SK-N-SH (cell line): ENCODE results near the gene P4HTM. TPM values are rescaled to one million over a fixed set of nuclear protein-coding genes. Genes with fewer than 3 reads are reported as not detected.

ENCODE experiments used
- CTCF ChIA-PET: fragments of 300-600, 350-600 bp; formaldehyde crosslinking; extraction: SDS; loops from one replicate; lab custom pipeline; 2021; lab: Yijun Ruan, JAX
- POLR2A ChIA-PET: fragments of 350-600 bp; sonication (Branson Sonifier 250); formaldehyde crosslinking; extraction: SDS; loops from one replicate; lab custom pipeline; 2020; ENCODE audit warnings: antibody characterized with exemption, inconsistent platforms; lab: Yijun Ruan, JAX
- DNase-seq: peaks from one replicate; pipeline ENCODE4 v3.0.0; 2012
- H2AFZ ChIP-seq: fragments of 200-600 bp; sonication (generic); 2 replicates; pipeline ENCODE4 v1.8.1; 2016; ENCODE audit warnings: antibody characterized with exemption, mild to moderate bottlenecking, low read depth
- H3F3A ChIP-seq: fragments of 200-600 bp; sonication (generic); replicated peaks from 2 replicates; pipeline ENCODE3; 2016; ENCODE audit warnings: antibody characterized with exemption, mild to moderate bottlenecking; ENCODE audit not compliant: insufficient read depth
- H3K27ac ChIP-seq, 2 experiments: fragments of 200-500 bp in 1 of 2; fragments of 200-600 bp in 1 of 2; sonication (Bioruptor generic) in 1 of 2; sonication (generic), shearing (Covaris generic) in 1 of 2; 2 replicates each; pipeline versions ENCODE4 v1.5.1 to v1.6.1; 2014 to 2016; ENCODE audit warnings: low read depth in 2 of 2, inconsistent platforms in 1 of 2, low read length in 1 of 2, mild to moderate bottlenecking in 1 of 2, mixed read lengths in 1 of 2
- H3K27me3 ChIP-seq: fragments of 200-600 bp; sonication (generic), shearing (Covaris generic); 2 replicates; pipeline ENCODE4 v1.6.1; 2016; ENCODE audit warnings: mixed run types; ENCODE audit not compliant: insufficient read depth
- H3K36me3 ChIP-seq, 2 experiments: fragments of 200-500 bp in 1 of 2; fragments of 200-600 bp in 1 of 2; sonication (Bioruptor generic) in 1 of 2; sonication (generic) in 1 of 2; replicated peaks in 1 of 2; 2 replicates each; pipeline versions ENCODE3 to v1.5.1; 2014 to 2016; ENCODE audit warnings: low read length in 1 of 2, mild to moderate bottlenecking in 1 of 2; ENCODE audit not compliant: insufficient read depth in 2 of 2, control insufficient read depth in 1 of 2
- H3K4me1 ChIP-seq, 2 experiments: fragments of 200-500 bp in 1 of 2; fragments of 200-600 bp in 1 of 2; sonication (Bioruptor generic) in 1 of 2; sonication (generic), shearing (Covaris generic) in 1 of 2; 2 replicates each; pipeline versions ENCODE4 v1.5.1 to v1.6.1; 2014 to 2016; ENCODE audit warnings: low read depth in 1 of 2, low read length in 1 of 2, mixed run types in 1 of 2; ENCODE audit not compliant: insufficient read depth in 2 of 2, control insufficient read depth in 1 of 2
- H3K4me2 ChIP-seq: fragments of 200-600 bp; sonication (generic), shearing (Covaris generic); 2 replicates; pipeline ENCODE4 v1.6.1; 2017; ENCODE audit warnings: mixed run types
- H3K4me3 ChIP-seq, 2 experiments: fragments of 200-500 bp in 1 of 2; fragments of 200-600 bp in 1 of 2; sonication (Bioruptor generic) in 1 of 2; sonication (generic), shearing (Covaris generic) in 1 of 2; 2 replicates each; pipeline versions ENCODE4 v1.5.1 to v1.8.1; 2014 to 2016; ENCODE audit warnings: low read depth in 2 of 2, inconsistent platforms in 1 of 2, low read length in 1 of 2, mild to moderate bottlenecking in 1 of 2, mixed read lengths in 1 of 2, moderate library complexity in 1 of 2
- H3K79me2 ChIP-seq: fragments of 200-600 bp; sonication (generic); 2 replicates; pipeline ENCODE4 v1.8.1; 2017; ENCODE audit warnings: mild to moderate bottlenecking; ENCODE audit not compliant: insufficient read depth
- H3K9ac ChIP-seq: fragments of 200-600 bp; sonication (generic); 2 replicates; pipeline ENCODE4 v1.6.1; 2017; ENCODE audit warnings: mixed run types
- H3K9me2 ChIP-seq: fragments of 200-600 bp; sonication (generic); 2 replicates; pipeline ENCODE4 v1.6.1; 2017; ENCODE audit warnings: mixed run types
- H3K9me3 ChIP-seq: fragments of 200-600 bp; sonication (generic); 2 replicates; pipeline ENCODE4 v1.6.1; 2017; ENCODE audit warnings: mixed run types, mild to moderate bottlenecking, moderate library complexity
- H4K20me1 ChIP-seq: fragments of 200-600 bp; sonication (generic); 2 replicates; pipeline ENCODE4 v1.6.1; 2017; ENCODE audit warnings: mild to moderate bottlenecking, mixed run types; ENCODE audit not compliant: insufficient read depth
- ELF1 ChIP-seq: IDR thresholded peaks from 2 replicates; pipeline ENCODE4 v1.4.0; 2012
- EP300 ChIP-seq, 2 experiments: IDR thresholded peaks; 2 replicates each; pipeline versions ENCODE4 v1.4.0 to v1.6.1; 2012; ENCODE audit warnings: borderline replicate concordance in 1 of 2, low read depth in 1 of 2, low read length in 1 of 2
- EZH2phosphoT487 ChIP-seq: fragments of 200-600 bp; sonication (generic); IDR thresholded peaks from 2 replicates; pipeline ENCODE4 v1.6.1; 2017; ENCODE audit warnings: low read depth, mixed run types, mild to moderate bottlenecking, antibody characterized with exemption, moderate library complexity, borderline replicate concordance
- FOSL2 ChIP-seq: IDR thresholded peaks from 2 replicates; pipeline ENCODE4 v1.4.0; 2012; ENCODE audit warnings: low read depth, mild to moderate bottlenecking, moderate library complexity, borderline replicate concordance
- FOXJ3 ChIP-seq: sonication (generic); formaldehyde crosslinking; IDR thresholded peaks from 2 replicates; pipeline ENCODE4 v1.5.1; 2020; ENCODE audit warnings: mild to moderate bottlenecking, missing genetic modification reagents
- GATA2 ChIP-seq: sonication (generic); formaldehyde crosslinking; IDR thresholded peaks from 2 replicates; pipeline ENCODE4 v1.5.0; 2020; ENCODE audit warnings: mild to moderate bottlenecking, missing genetic modification reagents
- IRF3 ChIP-seq: fragments of 150-350 bp; IDR thresholded peaks from 2 replicates; pipeline ENCODE4 v1.6.1; 2016; ENCODE audit warnings: mild to moderate bottlenecking, low read depth, low read length
- MAX ChIP-seq: IDR thresholded peaks from 2 replicates; pipeline ENCODE4 v1.4.0; 2012; ENCODE audit warnings: low read depth
- MEF2A ChIP-seq: IDR thresholded peaks from 2 replicates; pipeline ENCODE4 v1.4.0; 2012; ENCODE audit warnings: low read depth, borderline replicate concordance
- NFIC ChIP-seq: IDR thresholded peaks from 2 replicates; pipeline ENCODE4 v1.4.0; 2012; ENCODE audit warnings: borderline replicate concordance
- NRF1 ChIP-seq: IDR thresholded peaks from 2 replicates; pipeline ENCODE4 v1.6.1; 2012; ENCODE audit warnings: low read depth, mild to moderate bottlenecking, low read length
- POLR2AphosphoS5 ChIP-seq: IDR thresholded peaks from 2 replicates; pipeline ENCODE4 v1.6.1; 2012; ENCODE audit warnings: low read depth, low read length
- RCOR1 ChIP-seq: fragments of 150-350 bp; IDR thresholded peaks from 2 replicates; pipeline ENCODE4 v1.6.1; 2017; ENCODE audit warnings: antibody characterized with exemption, low read length
- REST ChIP-seq: IDR thresholded peaks from 2 replicates; pipeline ENCODE4 v1.6.1; 2012; ENCODE audit warnings: mild to moderate bottlenecking, low read depth, low read length, moderate library complexity
- RXRA ChIP-seq: IDR thresholded peaks from 2 replicates; pipeline ENCODE4 v1.4.0; 2012; ENCODE audit warnings: low read depth, mild to moderate bottlenecking, borderline replicate concordance
- SIN3A ChIP-seq: IDR thresholded peaks from 2 replicates; pipeline ENCODE4 v1.6.1; 2012; ENCODE audit warnings: low read depth, mild to moderate bottlenecking, low read length, moderate library complexity, borderline replicate concordance
- YY1 ChIP-seq: IDR thresholded peaks from 2 replicates; pipeline ENCODE4 v1.4.0; 2012; ENCODE audit warnings: low read depth, mild to moderate bottlenecking
- ZBTB33 ChIP-seq: IDR thresholded peaks from 2 replicates; pipeline ENCODE4 v1.4.0; 2012; ENCODE audit warnings: low read depth, borderline replicate concordance
- WGBS: methylation state at CpG from one replicate; pipeline ENCODE4 v1.1.6; 2017; ENCODE audit warnings: low lambda C conversion rate; 5-methylcytosine and 5-hydroxymethylcytosine counted together
- polyA plus RNA-seq, 3 experiments: library from polyadenylated mRNA; depleted of rRNA; stranded (reverse); fragments of >200 nt; gene quantifications; 2 replicates each; pipeline ENCODE4 v1.2.3, GENCODE V29; 2012

Gene P4HTM
- polyA plus RNA-seq, 1 of the 3 experiments (the other 2 are of a cell fraction), result 21.0 TPM

- H3K79me2 ChIP-seq, result peaks cover 62% of the 10 kb centered on the region
- no peak overlapping the region for H3K4me3 ChIP-seq
- peaks cover 0 to 26% of the 10 kb centered on the region in 2 experiments; a peak in 1 of 4 replicates for H3K4me1 ChIP-seq
- H2AFZ ChIP-seq, result no peak overlapping the region
- H3K27ac ChIP-seq, result no peak overlapping the region
- no peaks in the 10 kb centered on the region for H3K27me3 ChIP-seq
- no peak for TF ChIP-seq FOXJ3 (CRISPR knock-in tag)
- TF ChIP-seq RCOR1, result no peak
- TF ChIP-seq YY1, result no peak
- TF ChIP-seq POLR2AphosphoS5, result no peak
- no peak for TF ChIP-seq REST
- TF ChIP-seq ZBTB33, result no peak
- TF ChIP-seq ELF1, result no peak
- TF ChIP-seq MAX, result no peak
- no peak for TF ChIP-seq EZH2phosphoT487
- no peak for TF ChIP-seq EP300 (IDR thresholded peaks at IDR 0.05; ENCODE audit: borderline replicate concordance in 1 of 2, low read depth in 1 of 2, low read length in 1 of 2)
- no peak for TF ChIP-seq IRF3
- no peak for TF ChIP-seq RXRA
- no peak for TF ChIP-seq SIN3A
- no peak for TF ChIP-seq MEF2A
- TF ChIP-seq NFIC, result no peak
- TF ChIP-seq GATA2 (CRISPR knock-in tag), result no peak
- no peak for TF ChIP-seq NRF1
- TF ChIP-seq FOSL2, result no peak
- H3K9me3 ChIP-seq, result no peaks in the 10 kb centered on the region
- ChIA-PET CTCF (interaction anchor here (0.8 to 14.2 kb wide), 2 partner anchors 21 to 27 kb away, joined by 3 to 114 read pairs; partner anchors contain the start of gene P4HTM), POLR2A (interaction anchor here (2.1 to 3.7 kb wide), 2 partner anchors 8 to 13 kb away, joined by 6 to 46 read pairs; partner anchors contain the start of genes IMPDH2 and WDR6)
- 92% methylated on average over 6 of the region's 6 CpGs for WGBS
- H3K36me3 ChIP-seq, result peaks cover 5 to 54% of the 10 kb centered on the region in 2 experiments
- H4K20me1 ChIP-seq, result peaks cover 44% of the 10 kb centered on the region
- no peaks in the 10 kb centered on the region for H3K9me2 ChIP-seq
- H3K9ac ChIP-seq, result no peak overlapping the region
- DNase-seq, result no peak
- H3K4me2 ChIP-seq, result no peak overlapping the region
- H3F3A ChIP-seq, result peaks cover 32% of the 10 kb centered on the region
These were observed 25.7 kb downstream of the P4HTM start for GRCh38 chr3:49015765-49016164.
